T-helper 17 cell (primary cell): Measurements from ENCODE around the gene MT4. TPM values are rescaled to one million over a fixed set of nuclear protein-coding genes. Genes with fewer than 3 reads are reported as not detected.
A peak's percentile ranks its signal among the peaks of the same experiment; 100 is the strongest.

Experiments
- ATAC-seq: fragments of 150-1000 bp; cut with Tn5 transposase; 2 replicates; pipeline ENCODE4 v1.10.0; 2021; ENCODE audit warnings: mild to moderate bottlenecking, moderate library complexity
- DNase-seq, 3 donors: peaks; one replicate each; pipeline versions ENCODE4 v3.0.0 to v3.0.0-alpha.2; 2020 to 2021
- H3K9me3 ChIP-seq: one replicate; pipeline ENCODE4 v1.7.0; 2013; ENCODE audit warnings: low read length, mild to moderate bottlenecking; ENCODE audit not compliant: control insufficient read depth, poor library complexity, severe bottlenecking
- H3K27ac Mint-ChIP-seq: one replicate; pipeline ENCODE4 v1.8.0; 2022; ENCODE audit warnings: mild to moderate bottlenecking, moderate library complexity, mixed read lengths
- H3K27me3 Mint-ChIP-seq: one replicate; pipeline ENCODE4 v1.8.0; 2022; ENCODE audit warnings: mixed read lengths
- H3K36me3 Mint-ChIP-seq: one replicate; pipeline ENCODE4 v1.8.0; 2022; ENCODE audit warnings: low read depth, mixed read lengths
- H3K4me1 Mint-ChIP-seq: one replicate; pipeline ENCODE4 v1.8.0; 2022; ENCODE audit warnings: mild to moderate bottlenecking, mixed read lengths
- H3K4me3 Mint-ChIP-seq: one replicate; pipeline ENCODE4 v1.8.0; 2022; ENCODE audit warnings: mild to moderate bottlenecking, moderate library complexity, mixed read lengths
- total RNA-seq, 4 donors: library from RNA in 2 of 4; stranded (reverse) in 2 of 4; gene quantifications; one replicate each; pipeline ENCODE4 v1.2.3 and lab custom pipeline; 2022 to 2026

Gene MT4
- total RNA-seq, 2 donors from 2014 or later = not detected

DNA sequence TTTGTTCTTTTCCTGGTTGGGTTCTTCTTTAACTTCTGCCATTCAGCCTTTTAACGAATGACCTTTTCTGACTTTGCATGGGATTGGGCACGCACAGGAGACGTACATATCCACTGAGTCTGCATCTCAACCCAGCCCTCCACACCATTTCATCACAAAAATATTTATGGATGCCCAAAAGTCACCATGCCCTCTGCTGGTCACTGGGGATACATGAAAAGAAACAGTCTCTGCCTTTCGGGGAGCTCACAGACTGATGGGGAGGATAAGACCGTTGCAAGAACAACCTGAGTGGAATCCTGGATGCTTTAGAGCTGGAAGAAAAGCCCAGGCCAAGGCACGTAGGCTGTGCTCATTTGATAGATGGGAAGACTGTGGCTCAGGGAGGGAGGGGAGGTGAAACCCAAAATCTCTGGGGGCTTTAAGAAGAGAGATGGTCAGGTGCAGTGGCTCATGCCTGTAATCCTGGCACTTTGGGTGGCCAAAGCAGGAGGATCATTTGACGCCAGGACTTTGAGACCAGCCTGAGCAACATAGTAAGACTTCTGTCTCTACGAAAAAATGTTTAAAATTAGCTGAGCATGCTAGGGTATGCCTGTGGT, 35.6 kb downstream of the MT4 start:
- ATAC-seq = peak; percentile 71

GRCh38 chr16:56601325-56601724, 36.5 kb downstream of the MT4 start:
- ATAC-seq = no peak
- no peaks in the 10 kb centered on the region for H3K9me3 ChIP-seq
- peaks cover 9% of the 10 kb centered on the region for H3K4me1 Mint-ChIP-seq
- H3K27me3 Mint-ChIP-seq = peaks cover 22% of the 10 kb centered on the region
- no peak for DNase-seq
- H3K36me3 Mint-ChIP-seq = peaks cover 4% of the 10 kb centered on the region
- H3K27ac Mint-ChIP-seq = no peak overlapping the region
- H3K4me3 Mint-ChIP-seq = no peak overlapping the region

More for the DNA sequence above, 35.6 kb downstream of the MT4 start:
- no peak overlapping the region for H3K4me3 Mint-ChIP-seq
- no peak for DNase-seq
- peaks cover 4% of the 10 kb centered on the region for H3K36me3 Mint-ChIP-seq
- H3K9me3 ChIP-seq = no peaks in the 10 kb centered on the region
- H3K27me3 Mint-ChIP-seq = peaks cover 22% of the 10 kb centered on the region
- peaks cover 9% of the 10 kb centered on the region for H3K4me1 Mint-ChIP-seq
- no peak overlapping the region for H3K27ac Mint-ChIP-seq

DNA sequence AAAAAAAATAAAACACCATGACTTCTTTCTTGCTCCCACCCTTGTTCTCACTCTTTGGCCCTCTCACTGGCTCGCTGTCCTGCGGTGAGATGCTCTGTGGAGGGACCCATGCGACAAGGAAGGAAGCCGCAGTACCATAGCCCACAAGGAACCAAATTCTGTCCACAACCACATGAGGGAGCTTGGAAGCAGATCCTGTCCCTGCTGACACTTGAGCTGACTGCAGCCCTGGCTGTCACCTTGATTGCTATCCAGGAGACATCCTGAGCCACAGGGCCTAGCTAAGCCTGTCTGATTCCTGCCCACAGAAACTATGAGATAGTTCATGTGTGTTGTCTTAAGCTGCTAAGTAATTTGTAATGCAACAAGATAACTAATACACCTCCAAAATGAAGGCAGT, 38.7 kb downstream of the MT4 start:
- H3K4me3 Mint-ChIP-seq = no peak overlapping the region
- peaks cover 4% of the 10 kb centered on the region for H3K36me3 Mint-ChIP-seq
- H3K27ac Mint-ChIP-seq = no peak overlapping the region
- peaks cover 21% of the 10 kb centered on the region for H3K4me1 Mint-ChIP-seq
- no peaks in the 10 kb centered on the region for H3K9me3 ChIP-seq
- peaks cover 22% of the 10 kb centered on the region for H3K27me3 Mint-ChIP-seq
- no peak for DNase-seq
- ATAC-seq = no peak

- peaks cover 33% of the 10 kb centered on the region for H3K4me1 Mint-ChIP-seq
- DNase-seq = no peak
- no peaks in the 10 kb centered on the region for H3K9me3 ChIP-seq
- H3K27me3 Mint-ChIP-seq = peaks cover 22% of the 10 kb centered on the region
- H3K36me3 Mint-ChIP-seq = peaks cover 4% of the 10 kb centered on the region
- no peak for ATAC-seq
- no peak overlapping the region for H3K27ac Mint-ChIP-seq
- no peak overlapping the region for H3K4me3 Mint-ChIP-seq
Measured at GRCh38 chr16:56604966-56605365, 40.1 kb downstream of the MT4 start.

DNA sequence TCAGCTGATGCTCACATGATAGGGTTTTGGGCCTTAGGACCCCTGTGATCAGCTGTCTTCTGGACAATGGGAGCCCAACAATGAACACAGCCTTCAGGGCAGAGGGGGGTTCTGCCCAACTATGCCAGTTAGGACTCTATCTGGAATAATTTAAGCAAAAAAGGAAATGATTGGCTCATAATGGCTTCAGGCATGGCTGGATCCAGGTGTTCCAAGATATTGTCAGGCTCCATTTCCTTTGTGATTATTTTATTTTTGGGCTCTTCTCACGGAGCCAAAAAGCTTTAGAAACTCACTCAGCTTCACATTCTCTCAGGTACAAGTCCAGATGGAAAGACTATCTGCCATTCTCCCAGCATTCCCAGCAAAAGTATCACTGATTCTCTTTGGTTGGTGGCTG, 40.6 kb downstream of the MT4 start:
- no peaks in the 10 kb centered on the region for H3K9me3 ChIP-seq
- DNase-seq (no peak), ATAC-seq (no peak)
- H3K27me3 Mint-ChIP-seq = peaks cover 16% of the 10 kb centered on the region
- peaks cover under 1% of the 10 kb centered on the region for H3K36me3 Mint-ChIP-seq
- H3K4me1 Mint-ChIP-seq = peaks cover 34% of the 10 kb centered on the region
- H3K4me3 Mint-ChIP-seq = no peak overlapping the region
- no peak overlapping the region for H3K27ac Mint-ChIP-seq

- Mint-ChIP-seq H3K4me3 (no peak overlapping the region), H3K27ac (peak overlapping the region; percentile 62), H3K4me1 (peaks cover 36% of the 10 kb centered on the region), H3K27me3 (peaks cover 10% of the 10 kb centered on the region), H3K36me3 (no peaks in the 10 kb centered on the region)
- H3K9me3 ChIP-seq = no peaks in the 10 kb centered on the region
- ATAC-seq = no peak
- no peak for DNase-seq
Measured at GRCh38 chr16:56606071-56606475, 41.2 kb downstream of the MT4 start.

DNA sequence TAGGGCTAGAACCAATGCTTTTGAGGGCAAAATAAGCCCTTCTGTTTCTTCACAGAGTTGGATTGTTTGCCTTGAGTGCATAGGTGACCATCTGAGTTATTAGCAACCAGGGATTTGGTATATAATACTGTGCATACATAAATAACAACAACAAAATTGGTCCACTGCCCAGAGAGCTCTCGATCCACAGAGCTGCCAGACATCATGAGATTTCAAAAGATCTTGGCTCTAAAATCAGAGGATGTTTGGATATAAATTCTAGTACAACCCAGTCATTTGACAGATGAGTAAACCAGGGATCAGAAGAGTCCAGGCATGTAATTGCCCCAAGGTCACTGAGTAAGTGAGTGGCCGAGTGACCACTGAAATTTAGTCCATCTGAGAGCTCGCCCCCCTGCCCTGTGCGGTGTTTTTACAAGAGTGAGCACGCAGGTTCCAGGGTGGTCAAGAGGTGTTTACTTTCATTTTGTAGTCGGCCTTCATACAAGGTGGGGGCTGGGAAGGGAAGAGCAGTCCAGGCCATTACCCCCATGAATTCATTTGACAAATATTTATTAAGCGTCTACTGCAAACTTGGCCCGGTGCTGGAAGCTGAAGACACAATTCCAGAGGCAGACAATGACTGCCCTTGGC, 41.7 kb downstream of the MT4 start:
- Mint-ChIP-seq H3K27ac (peak overlapping the region; percentile 62), H3K4me3 (peak overlapping the region; percentile 50), H3K27me3 (peaks cover 5% of the 10 kb centered on the region), H3K4me1 (peaks cover 40% of the 10 kb centered on the region), H3K36me3 (no peaks in the 10 kb centered on the region)
- H3K9me3 ChIP-seq = no peaks in the 10 kb centered on the region
- no peak for ATAC-seq
- DNase-seq = no peak

DNA sequence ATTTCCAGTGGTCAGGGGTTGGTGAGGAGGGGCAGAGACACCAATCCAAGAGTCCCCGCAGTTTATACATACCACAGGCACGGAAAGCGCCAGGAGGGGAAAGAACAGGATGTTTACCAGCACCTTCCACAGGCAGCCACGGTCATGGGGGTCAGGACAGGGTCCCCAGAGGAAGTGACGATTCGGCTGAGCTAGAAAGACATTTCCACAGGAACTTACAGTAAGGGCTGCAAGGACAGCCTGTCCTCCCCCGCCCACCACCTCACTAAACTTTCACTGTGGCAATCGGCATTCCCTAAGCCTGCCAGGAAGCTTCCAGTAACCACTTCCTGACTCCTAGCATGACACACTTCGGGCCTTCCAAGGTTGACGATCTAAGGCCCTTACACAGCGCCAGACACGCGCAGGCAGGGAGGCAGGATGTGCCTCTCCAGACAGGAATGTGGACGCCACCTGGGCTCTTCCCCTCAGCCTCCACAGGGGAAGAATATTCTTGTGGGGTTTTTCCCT, 42.3 kb downstream of the MT4 start:
- Mint-ChIP-seq H3K27ac (peak overlapping the region; percentile 97), H3K27me3 (peaks cover 1% of the 10 kb centered on the region), H3K4me3 (peak overlapping the region; percentile 97), H3K4me1 (peaks cover 41% of the 10 kb centered on the region), H3K36me3 (no peaks in the 10 kb centered on the region)
- DNase-seq (no peak), ATAC-seq (no peak)
- H3K9me3 ChIP-seq = no peaks in the 10 kb centered on the region

DNA sequence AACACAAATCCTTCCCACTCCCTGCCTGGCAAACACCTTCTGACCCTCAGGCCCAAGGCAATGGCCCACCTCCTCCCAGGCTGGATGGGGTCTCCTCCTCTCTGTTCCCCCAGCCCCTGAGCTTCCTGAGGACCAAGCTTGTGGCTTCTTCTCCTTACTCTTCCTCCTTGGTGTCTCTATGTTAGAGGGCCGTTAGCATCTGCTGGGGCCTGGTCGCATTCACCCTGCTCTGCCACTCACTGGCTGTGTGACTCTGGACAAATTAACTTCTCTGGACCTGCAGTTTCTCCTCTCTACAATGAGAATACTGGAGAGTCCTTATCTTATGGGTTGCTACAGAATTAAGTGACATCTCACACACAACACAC, 42.8 kb downstream of the MT4 start:
- H3K36me3 Mint-ChIP-seq = no peaks in the 10 kb centered on the region
- DNase-seq (no peak), ATAC-seq (no peak)
- H3K9me3 ChIP-seq = no peaks in the 10 kb centered on the region
- peak overlapping the region; percentile 97 for H3K27ac Mint-ChIP-seq
- H3K4me1 Mint-ChIP-seq = peaks cover 41% of the 10 kb centered on the region
- peak overlapping the region; percentile 97 for H3K4me3 Mint-ChIP-seq
- no peaks in the 10 kb centered on the region for H3K27me3 Mint-ChIP-seq

DNA sequence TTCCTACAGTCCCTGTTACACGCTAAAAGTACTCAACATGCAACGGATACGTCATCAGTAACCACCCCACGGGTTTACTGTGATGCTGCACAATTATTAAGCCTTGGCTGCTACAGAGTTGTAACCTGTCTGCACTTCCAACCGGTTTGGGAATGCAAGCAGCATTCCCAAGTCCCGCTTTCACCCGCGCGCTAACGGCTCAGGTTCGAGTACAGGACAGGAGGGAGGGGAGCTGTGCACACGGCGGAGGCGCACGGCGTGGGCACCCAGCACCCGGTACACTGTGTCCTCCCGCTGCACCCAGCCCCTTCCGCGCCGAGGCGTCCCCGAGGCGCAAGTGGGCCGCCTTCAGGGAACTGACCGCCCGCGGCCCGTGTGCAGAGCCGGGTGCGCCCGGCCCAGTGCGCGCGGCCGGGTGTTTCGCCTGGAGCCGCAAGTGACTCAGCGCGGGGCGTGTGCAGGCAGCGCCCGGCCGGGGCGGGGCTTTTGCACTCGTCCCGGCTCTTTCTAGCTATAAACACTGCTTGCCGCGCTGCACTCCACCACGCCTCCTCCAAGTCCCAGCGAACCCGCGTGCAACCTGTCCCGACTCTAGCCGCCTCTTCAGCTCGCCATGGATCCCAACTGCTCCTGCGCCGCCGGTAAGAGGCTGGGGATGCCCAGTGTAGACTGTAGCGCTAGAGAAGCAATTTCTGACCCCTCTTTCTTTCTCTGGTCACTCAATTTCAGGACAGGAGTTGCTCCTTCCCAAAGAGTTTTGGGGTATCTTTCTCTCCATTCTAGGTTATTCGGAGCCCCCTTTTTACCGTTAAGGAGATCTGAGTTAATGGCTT, 43.4 kb downstream of the MT4 start, which contains the start of gene MT2A:
Gene MT2A, plus strand, starts transcription at position 542 of the 833 bp plus-strand sequence. Its CDS starts 72 bp downstream, at position 614.
- ATAC-seq (peak; percentile 85), DNase-seq (peak; percentile 73 to 79 (median 76))
- H3K36me3 Mint-ChIP-seq = no peaks in the 10 kb centered on the region
- H3K27ac Mint-ChIP-seq = peak within 1 kb of the TSS; percentile 97
- peak within 1 kb of the TSS; percentile 97 for H3K4me3 Mint-ChIP-seq
- H3K9me3 ChIP-seq = no peaks in the 10 kb centered on the region
- H3K4me1 Mint-ChIP-seq = peaks cover 41% of the 10 kb centered on the region
- H3K27me3 Mint-ChIP-seq = no peaks in the 10 kb centered on the region

GRCh38 chr16:56608876-56609462, 44.1 kb downstream of the MT4 start:
- peak overlapping the region; percentile 97 for H3K4me3 Mint-ChIP-seq
- H3K27ac Mint-ChIP-seq = peak overlapping the region; percentile 97
- no peaks in the 10 kb centered on the region for H3K27me3 Mint-ChIP-seq
- no peak for ATAC-seq
- no peaks in the 10 kb centered on the region for H3K9me3 ChIP-seq
- no peak for DNase-seq
- H3K4me1 Mint-ChIP-seq = peaks cover 41% of the 10 kb centered on the region
- no peaks in the 10 kb centered on the region for H3K36me3 Mint-ChIP-seq

GRCh38 chr16:56609463-56609921, 44.6 kb downstream of the MT4 start:
- DNase-seq (peak in 2 of 3 donors; percentile 33 to 46), ATAC-seq (peak; percentile 42)
- no peaks in the 10 kb centered on the region for H3K9me3 ChIP-seq
- H3K4me1 Mint-ChIP-seq = peaks cover 41% of the 10 kb centered on the region
- H3K27ac Mint-ChIP-seq = peak overlapping the region; percentile 97
- no peaks in the 10 kb centered on the region for H3K27me3 Mint-ChIP-seq
- H3K36me3 Mint-ChIP-seq = no peaks in the 10 kb centered on the region
- H3K4me3 Mint-ChIP-seq = peak overlapping the region; percentile 97
